ENCODE data around the gene TMEM163.

The TMEM163 gene

GRCh38 chr2:134420920-134421319 is 297.9 kb downstream of the TMEM163 start:
- H3K4me3 ChIP-seq (ENCODE audit: low read depth in 1 of 2, low read length in 1 of 2), result no peak overlapping the region
- H3K27me3 ChIP-seq, result no peaks in the 10 kb centered on the region
- H3K4me1 ChIP-seq (ENCODE audit: control insufficient read depth in 1 of 2, insufficient read depth in 1 of 2, low read depth in 1 of 2, low read length in 1 of 2), result no peaks in the 10 kb centered on the region
- no peaks in the 10 kb centered on the region for H3K9me3 ChIP-seq
- no peak for TF ChIP-seq CTCF (IDR thresholded peaks at IDR 0.05)
- peaks cover 24% of the 10 kb centered on the region for H3K36me3 ChIP-seq
- H3K27ac ChIP-seq, result no peak overlapping the region

- TF ChIP-seq CTCF (IDR thresholded peaks at IDR 0.05), result no peak
- no peak overlapping the region for H3K27ac ChIP-seq
- no peaks in the 10 kb centered on the region for H3K9me3 ChIP-seq
- H3K4me3 ChIP-seq (ENCODE audit: low read depth in 1 of 2, low read length in 1 of 2), result no peak overlapping the region
- no peaks in the 10 kb centered on the region for H3K27me3 ChIP-seq
- peaks cover 24% of the 10 kb centered on the region for H3K36me3 ChIP-seq
- no peaks in the 10 kb centered on the region for H3K4me1 ChIP-seq (ENCODE audit: control insufficient read depth in 1 of 2, insufficient read depth in 1 of 2, low read depth in 1 of 2, low read length in 1 of 2)
Observed at GRCh38 chr2:134420259-134420658, 298.5 kb downstream of the TMEM163 start.

- no peaks in the 10 kb centered on the region for H3K27me3 ChIP-seq
- no peak overlapping the region for H3K4me3 ChIP-seq (ENCODE audit: low read depth in 1 of 2, low read length in 1 of 2)
- TF ChIP-seq CTCF (IDR thresholded peaks at IDR 0.05), result no peak
- no peak overlapping the region for H3K27ac ChIP-seq
- H3K4me1 ChIP-seq (ENCODE audit: control insufficient read depth in 1 of 2, insufficient read depth in 1 of 2, low read depth in 1 of 2, low read length in 1 of 2), result no peaks in the 10 kb centered on the region
- no peaks in the 10 kb centered on the region for H3K9me3 ChIP-seq
- H3K36me3 ChIP-seq, result peaks cover 14% of the 10 kb centered on the region
Observed at GRCh38 chr2:134417968-134418582, 300.7 kb downstream of the TMEM163 start.

- H3K27ac ChIP-seq, result no peak overlapping the region
- H3K36me3 ChIP-seq, result peaks cover 9% of the 10 kb centered on the region
- no peak overlapping the region for H3K4me3 ChIP-seq (ENCODE audit: low read depth in 1 of 2, low read length in 1 of 2)
- no peaks in the 10 kb centered on the region for H3K27me3 ChIP-seq
- H3K9me3 ChIP-seq, result no peaks in the 10 kb centered on the region
- H3K4me1 ChIP-seq (ENCODE audit: control insufficient read depth in 1 of 2, insufficient read depth in 1 of 2, low read depth in 1 of 2, low read length in 1 of 2), result peaks cover 5% of the 10 kb centered on the region in 2 experiments
- TF ChIP-seq CTCF (IDR thresholded peaks at IDR 0.05), result no peak
Observed at GRCh38 chr2:134416637-134417036, 302.2 kb downstream of the TMEM163 start.

- Histone ChIP-seq H3K36me3 (peaks cover 9% of the 10 kb centered on the region), H3K4me3 (ENCODE audit: low read depth in 1 of 2, low read length in 1 of 2) (no peak overlapping the region), H3K4me1 (ENCODE audit: control insufficient read depth in 1 of 2, insufficient read depth in 1 of 2, low read depth in 1 of 2, low read length in 1 of 2) (peaks cover 11% of the 10 kb centered on the region in 2 experiments), H3K27ac (no peak overlapping the region), H3K9me3 (no peaks in the 10 kb centered on the region), H3K27me3 (no peaks in the 10 kb centered on the region)
- TF ChIP-seq CTCF (IDR thresholded peaks at IDR 0.05), result no peak
Observed at GRCh38 chr2:134416018-134416417, 302.8 kb downstream of the TMEM163 start.
